D721Med (cell line): ENCODE measurements around the gene HS2ST1.

Source experiments
- DNase-seq: peaks from one replicate; pipeline ENCODE4 v3.0.0; 2011; ENCODE audit warnings: low spot score; ENCODE audit not compliant: insufficient read length
- FAIRE-seq: peaks from 2 replicates; lab custom pipeline; 2011; peaks lifted over from hg19 to GRCh38; lab: Jason Lieb, UNC
- CTCF ChIP-seq: IDR thresholded peaks from 2 replicates; pipeline ENCODE4 v1.5.1; 2012; ENCODE audit warnings: mild to moderate bottlenecking, control low read depth; ENCODE audit not compliant: insufficient read depth; ENCODE audit errors: missing control alignments

The HS2ST1 gene

GRCh38 chr1:87141556-87141955 lies 227.1 kb downstream of the HS2ST1 start:
- DNase-seq = no peak
- TF ChIP-seq CTCF = no peak
- no peak for FAIRE-seq

GRCh38 chr1:87143413-87144135 lies 229.1 kb downstream of the HS2ST1 start:
- TF ChIP-seq CTCF = no peak
- FAIRE-seq (no peak), DNase-seq (no peak)

GRCh38 chr1:87144316-87144895 lies 230.0 kb downstream of the HS2ST1 start:
- FAIRE-seq (no peak), DNase-seq (no peak)
- no peak for TF ChIP-seq CTCF

- no peak for TF ChIP-seq CTCF
- no peak for FAIRE-seq
- no peak for DNase-seq
Observed at GRCh38 chr1:87144981-87145380, 230.5 kb downstream of the HS2ST1 start.

- no peak for DNase-seq
- no peak for FAIRE-seq
- TF ChIP-seq CTCF = no peak
Observed at GRCh38 chr1:87146538-87146937, 232.1 kb downstream of the HS2ST1 start.

- no peak for TF ChIP-seq CTCF
- no peak for FAIRE-seq
- no peak for DNase-seq
Observed at GRCh38 chr1:87146986-87147385, 232.6 kb downstream of the HS2ST1 start.

- TF ChIP-seq CTCF = no peak
- DNase-seq (no peak), FAIRE-seq (no peak)
Observed at GRCh38 chr1:87147851-87148250, 233.4 kb downstream of the HS2ST1 start.
